Testis (tissue), 2 donors: Measurements from ENCODE around the gene LIMD2.

Source experiments
- CTCF ChIP-seq, 3 experiments: fragments of 450-650 bp in 2 of 3; fragments of 200-600 bp in 1 of 3; sonication (generic) in 1 of 3; IDR thresholded peaks; one replicate each; pipeline ENCODE4 v1.5.1; 2016 to 2019; ENCODE audit warnings: antibody characterized with exemption in 3 of 3, mild to moderate bottlenecking in 2 of 3, moderate library complexity in 1 of 3
- POLR2A ChIP-seq: fragments of 450-650 bp; IDR thresholded peaks from one replicate; pipeline ENCODE4 v1.6.1; 2017; ENCODE audit warnings: antibody characterized with exemption, mild to moderate bottlenecking, moderate library complexity

GRCh38 chr17:63699638-63700527 lies at the start of gene LIMD2:
- no peak for TF ChIP-seq CTCF (IDR thresholded peaks at IDR 0.05)
- TF ChIP-seq POLR2A, result no peak
